ENCODE results near the gene GRHL1.
"Not testable (repeated sequence)": the region's sequence is repeated elsewhere in the genome, so short reads cannot be mapped to it uniquely, and the experiment has no call there.

Gene GRHL1

GRCh38 chr2:10007921-10008808 is 56.7 kb downstream of the GRHL1 start:
- Histone ChIP-seq H3K36me3 (ENCODE audit: insufficient read depth, low read length) (no peaks in the 10 kb centered on the region), H3K9ac (ENCODE audit: low read length) (no peak overlapping the region), H3K27ac (ENCODE audit: low read depth, low read length) (peak overlapping the region; percentile 26), H3K4me1 (ENCODE audit: insufficient read depth, low read length) (peaks cover 41% of the 10 kb centered on the region), H3K4me3 (ENCODE audit: low read depth in 1 of 2, low read length in 2 of 2) (no peak overlapping the region), H3K27me3 (ENCODE audit: control insufficient read depth in 1 of 2, insufficient read depth in 2 of 2, low read length in 2 of 2) (no peaks in the 10 kb centered on the region), H3K9me3 (ENCODE audit: low read length) (no peaks in the 10 kb centered on the region)

GRCh38 chr2:10008809-10009176 is 57.3 kb downstream of the GRHL1 start:
- H3K4me1 ChIP-seq (ENCODE audit: insufficient read depth, low read length), result peaks cover 41% of the 10 kb centered on the region
- no peaks in the 10 kb centered on the region for H3K27me3 ChIP-seq (ENCODE audit: control insufficient read depth in 1 of 2, insufficient read depth in 2 of 2, low read length in 2 of 2)
- no peaks in the 10 kb centered on the region for H3K9me3 ChIP-seq (ENCODE audit: low read length)
- H3K27ac ChIP-seq (ENCODE audit: low read depth, low read length), result no peak overlapping the region
- no peak overlapping the region for H3K4me3 ChIP-seq (ENCODE audit: low read depth in 1 of 2, low read length in 2 of 2)
- H3K9ac ChIP-seq (ENCODE audit: low read length), result no peak overlapping the region
- H3K36me3 ChIP-seq (ENCODE audit: insufficient read depth, low read length), result no peaks in the 10 kb centered on the region

- Histone ChIP-seq H3K36me3 (ENCODE audit: insufficient read depth, low read length) (no peaks in the 10 kb centered on the region), H3K27me3 (ENCODE audit: control insufficient read depth in 1 of 2, insufficient read depth in 2 of 2, low read length in 2 of 2) (no peaks in the 10 kb centered on the region), H3K4me3 (ENCODE audit: low read depth in 1 of 2, low read length in 2 of 2) (no peak overlapping the region), H3K27ac (ENCODE audit: low read depth, low read length) (peak overlapping the region; percentile 33), H3K9me3 (ENCODE audit: low read length) (no peaks in the 10 kb centered on the region), H3K4me1 (ENCODE audit: insufficient read depth, low read length) (peaks cover 41% of the 10 kb centered on the region), H3K9ac (ENCODE audit: low read length) (no peak overlapping the region)
Observed at GRCh38 chr2:10009271-10009810, 57.8 kb downstream of the GRHL1 start.

GRCh38 chr2:10009811-10010781 is 58.6 kb downstream of the GRHL1 start:
- peak overlapping the region; percentile 33 for H3K27ac ChIP-seq (ENCODE audit: low read depth, low read length)
- H3K36me3 ChIP-seq (ENCODE audit: insufficient read depth, low read length), result no peaks in the 10 kb centered on the region
- H3K9ac ChIP-seq (ENCODE audit: low read length), result no peak overlapping the region
- no peaks in the 10 kb centered on the region for H3K9me3 ChIP-seq (ENCODE audit: low read length)
- H3K27me3 ChIP-seq (ENCODE audit: control insufficient read depth in 1 of 2, insufficient read depth in 2 of 2, low read length in 2 of 2), result no peaks in the 10 kb centered on the region
- no peak overlapping the region for H3K4me3 ChIP-seq (ENCODE audit: low read depth in 1 of 2, low read length in 2 of 2)
- H3K4me1 ChIP-seq (ENCODE audit: insufficient read depth, low read length), result peaks cover 41% of the 10 kb centered on the region

GRCh38 chr2:10010861-10011605 is 59.5 kb downstream of the GRHL1 start:
- H3K4me3 ChIP-seq (ENCODE audit: low read depth in 1 of 2, low read length in 2 of 2); H3K9ac ChIP-seq (ENCODE audit: low read length); H3K27me3 ChIP-seq (ENCODE audit: control insufficient read depth in 1 of 2, insufficient read depth in 2 of 2, low read length in 2 of 2); H3K36me3 ChIP-seq (ENCODE audit: insufficient read depth, low read length); H3K9me3 ChIP-seq (ENCODE audit: low read length); H3K27ac ChIP-seq (ENCODE audit: low read depth, low read length): not testable (repeated sequence)
- peaks cover 41% of the 10 kb centered on the region for H3K4me1 ChIP-seq (ENCODE audit: insufficient read depth, low read length)

- H3K4me1 ChIP-seq (ENCODE audit: insufficient read depth, low read length), result peaks cover 37% of the 10 kb centered on the region
- H3K27me3 ChIP-seq (ENCODE audit: control insufficient read depth in 1 of 2, insufficient read depth in 2 of 2, low read length in 2 of 2); H3K4me3 ChIP-seq (ENCODE audit: low read depth in 1 of 2, low read length in 2 of 2); H3K9me3 ChIP-seq (ENCODE audit: low read length); H3K27ac ChIP-seq (ENCODE audit: low read depth, low read length); H3K9ac ChIP-seq (ENCODE audit: low read length); H3K36me3 ChIP-seq (ENCODE audit: insufficient read depth, low read length): not testable (repeated sequence)
Observed at GRCh38 chr2:10011606-10012325, 60.3 kb downstream of the GRHL1 start.

- not testable (repeated sequence) for H3K27me3 ChIP-seq (ENCODE audit: control insufficient read depth in 1 of 2, insufficient read depth in 2 of 2, low read length in 2 of 2); H3K9ac ChIP-seq (ENCODE audit: low read length); H3K27ac ChIP-seq (ENCODE audit: low read depth, low read length); H3K4me3 ChIP-seq (ENCODE audit: low read depth in 1 of 2, low read length in 2 of 2); H3K9me3 ChIP-seq (ENCODE audit: low read length); H3K36me3 ChIP-seq (ENCODE audit: insufficient read depth, low read length)
- H3K4me1 ChIP-seq (ENCODE audit: insufficient read depth, low read length), result peaks cover 32% of the 10 kb centered on the region
Observed at GRCh38 chr2:10012366-10012962, 61.0 kb downstream of the GRHL1 start.

GRCh38 chr2:10012963-10013461 is 61.5 kb downstream of the GRHL1 start:
- no peaks in the 10 kb centered on the region for H3K9me3 ChIP-seq (ENCODE audit: low read length)
- H3K4me1 ChIP-seq (ENCODE audit: insufficient read depth, low read length), result peaks cover 26% of the 10 kb centered on the region
- no peaks in the 10 kb centered on the region for H3K36me3 ChIP-seq (ENCODE audit: insufficient read depth, low read length)
- no peaks in the 10 kb centered on the region for H3K27me3 ChIP-seq (ENCODE audit: control insufficient read depth in 1 of 2, insufficient read depth in 2 of 2, low read length in 2 of 2)
- H3K27ac ChIP-seq (ENCODE audit: low read depth, low read length), result no peak overlapping the region
- no peak overlapping the region for H3K4me3 ChIP-seq (ENCODE audit: low read depth in 1 of 2, low read length in 2 of 2)
- H3K9ac ChIP-seq (ENCODE audit: low read length), result no peak overlapping the region

GRCh38 chr2:10013651-10014417 is 62.3 kb downstream of the GRHL1 start:
- not testable (repeated sequence) for H3K4me3 ChIP-seq (ENCODE audit: low read depth in 1 of 2, low read length in 2 of 2); H3K27me3 ChIP-seq (ENCODE audit: control insufficient read depth in 1 of 2, insufficient read depth in 2 of 2, low read length in 2 of 2); H3K9me3 ChIP-seq (ENCODE audit: low read length); H3K9ac ChIP-seq (ENCODE audit: low read length); H3K27ac ChIP-seq (ENCODE audit: low read depth, low read length); H3K36me3 ChIP-seq (ENCODE audit: insufficient read depth, low read length)
- peaks cover 18% of the 10 kb centered on the region for H3K4me1 ChIP-seq (ENCODE audit: insufficient read depth, low read length)

Measured in muscle layer of colon (tissue), 2 donors.